HG02884 (cell line): ENCODE results near the gene MSI1.

ENCODE experiments used
- ATAC-seq: cut with Tn5 transposase; IDR thresholded peaks from one replicate; pipeline ENCODE4 v1.9.1; 2021; ENCODE audit warnings: mild to moderate bottlenecking, moderate library complexity; ENCODE audit not compliant: unreplicated experiment

MSI1 gene

DNA sequence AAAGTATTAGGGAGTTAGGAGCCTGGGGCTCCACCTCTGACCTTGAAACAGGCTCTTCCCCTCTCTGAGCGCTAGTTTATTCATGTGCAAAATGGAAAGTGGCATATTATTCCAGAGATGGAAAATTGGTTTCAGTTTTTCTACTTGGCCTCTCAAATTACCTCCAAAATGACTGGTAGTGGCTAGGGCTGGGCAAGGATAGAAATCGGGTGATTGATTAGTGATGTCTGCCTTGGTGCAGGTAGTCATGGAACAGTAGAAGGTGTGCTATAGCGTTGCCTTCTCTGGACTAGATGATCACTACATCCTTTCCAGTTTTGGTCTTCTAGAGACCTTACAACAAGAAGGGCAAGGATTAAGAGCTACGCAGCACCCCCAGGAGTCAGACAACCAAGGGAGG is 8.6 kb upstream of the MSI1 start:
- ATAC-seq, result no peak

DNA sequence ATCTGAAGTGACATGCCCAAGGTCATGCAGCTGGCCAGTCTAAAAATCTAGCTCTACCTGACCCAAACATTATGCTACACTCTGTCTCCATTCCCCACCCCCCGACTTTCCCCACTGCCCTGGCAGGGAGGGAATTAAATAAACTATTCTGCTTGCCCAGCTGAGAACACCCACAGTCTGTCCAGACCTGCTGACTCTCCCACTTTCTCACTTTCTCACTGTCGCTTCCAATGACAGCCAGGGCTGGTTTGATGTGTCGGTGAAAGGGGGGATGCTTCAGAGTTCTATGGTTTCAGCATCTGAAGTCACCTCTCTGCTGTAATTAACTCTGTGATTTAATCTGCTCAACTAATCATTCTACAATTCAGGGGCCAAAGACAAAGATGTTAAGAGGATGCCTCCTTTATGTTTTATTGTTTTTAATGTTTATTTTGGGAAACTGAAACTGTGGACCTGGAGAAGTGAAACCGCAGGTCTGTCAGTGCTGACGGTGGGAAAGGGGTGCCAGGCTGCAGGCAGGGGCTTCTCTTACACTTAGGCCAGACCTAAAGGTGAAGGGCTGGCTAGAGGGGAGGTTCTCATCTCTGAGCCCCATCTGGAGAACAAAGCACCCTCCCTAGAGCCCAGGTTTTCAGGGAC is 8.1 kb upstream of the MSI1 start:
- ATAC-seq, result no peak

DNA sequence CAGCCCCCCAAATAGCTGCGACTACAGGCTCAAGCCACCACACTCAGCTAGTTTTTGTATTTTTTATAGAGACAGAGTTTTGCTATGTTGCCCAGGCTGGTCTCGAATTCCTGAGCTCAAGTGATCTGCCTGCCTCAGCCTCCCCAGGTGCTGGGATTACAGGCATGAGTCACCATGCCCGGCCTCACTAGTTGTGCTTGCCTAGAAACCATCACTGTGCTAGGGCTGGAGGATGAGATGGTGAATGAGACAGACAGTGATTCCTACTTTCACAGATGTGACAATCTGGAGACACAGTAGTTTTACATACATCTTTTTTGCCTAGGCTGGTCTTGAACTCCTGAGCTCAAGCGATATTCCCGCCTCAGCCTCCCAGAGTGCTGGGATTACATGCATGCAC is 7.5 kb upstream of the MSI1 start:
- ATAC-seq, result no peak

- no peak for ATAC-seq
These were observed 7.0 kb upstream of the MSI1 start for GRCh38 chr12:120376009-120376408.

DNA sequence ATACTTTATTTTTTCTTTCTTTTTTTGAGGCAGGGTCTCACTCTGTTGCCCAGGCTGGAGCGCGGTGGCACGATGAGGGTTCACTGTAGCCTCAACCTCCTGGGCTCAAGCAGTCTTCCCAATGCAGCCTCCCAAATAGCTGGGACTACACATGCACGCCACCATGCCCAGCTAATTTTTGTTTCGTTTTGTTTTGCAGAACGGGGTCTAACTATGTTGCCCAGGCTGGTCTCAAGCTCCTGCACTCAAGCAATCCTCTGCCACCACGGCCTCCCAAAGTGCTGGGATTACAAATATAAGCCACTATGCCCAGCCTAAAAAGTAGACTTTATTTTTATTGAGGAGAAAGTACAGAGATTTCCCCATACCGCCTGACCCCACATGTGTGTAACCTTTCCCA is 4.7 kb upstream of the MSI1 start:
- no peak for ATAC-seq

GRCh38 chr12:120370343-120371243 is 1.6 kb upstream of the MSI1 start:
- ATAC-seq, result no peak

DNA sequence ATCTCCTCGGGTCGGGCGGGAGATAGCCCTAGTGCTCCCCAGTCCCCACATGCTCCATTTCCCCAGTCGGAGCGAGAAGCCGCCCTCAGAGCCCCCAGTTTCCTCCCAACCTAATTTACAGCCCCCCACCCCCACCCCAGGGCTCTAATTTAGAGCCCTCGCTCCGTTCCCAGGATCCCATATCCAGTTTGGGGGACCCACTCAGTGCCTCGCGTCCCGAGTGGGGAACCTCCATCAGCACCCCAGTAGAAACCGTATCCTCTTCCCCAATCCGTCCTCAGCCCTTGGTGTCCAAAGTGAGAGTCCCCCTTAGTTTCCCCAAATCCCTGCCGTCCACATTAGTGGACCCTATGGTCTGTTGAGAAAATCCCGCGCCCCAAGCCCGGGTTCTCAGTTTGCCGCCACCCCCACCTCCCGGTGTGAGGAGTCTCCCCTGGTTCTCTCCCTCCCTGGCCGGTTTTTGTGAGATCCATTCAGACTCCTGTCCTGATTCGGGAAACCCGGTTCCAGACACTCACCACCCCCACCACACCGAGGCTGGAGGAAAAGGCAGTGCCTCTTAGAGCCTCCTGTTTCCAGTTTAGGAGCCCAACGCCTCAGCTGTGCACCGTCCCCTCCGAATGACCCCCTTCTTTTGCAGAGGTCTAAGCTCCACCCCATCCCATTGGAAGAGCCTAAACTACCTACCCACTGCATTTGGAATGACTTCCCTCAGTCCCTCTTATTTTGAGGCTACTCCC is 809 bp upstream of the MSI1 start:
- no peak for ATAC-seq

GRCh38 chr12:120367924-120368788 is 808 bp downstream of the MSI1 start:
- no peak for ATAC-seq

- no peak for ATAC-seq
These were observed 1.6 kb downstream of the MSI1 start for GRCh38 chr12:120367233-120367923.

GRCh38 chr12:120366845-120367232 is 2.1 kb downstream of the MSI1 start:
- no peak for ATAC-seq

DNA sequence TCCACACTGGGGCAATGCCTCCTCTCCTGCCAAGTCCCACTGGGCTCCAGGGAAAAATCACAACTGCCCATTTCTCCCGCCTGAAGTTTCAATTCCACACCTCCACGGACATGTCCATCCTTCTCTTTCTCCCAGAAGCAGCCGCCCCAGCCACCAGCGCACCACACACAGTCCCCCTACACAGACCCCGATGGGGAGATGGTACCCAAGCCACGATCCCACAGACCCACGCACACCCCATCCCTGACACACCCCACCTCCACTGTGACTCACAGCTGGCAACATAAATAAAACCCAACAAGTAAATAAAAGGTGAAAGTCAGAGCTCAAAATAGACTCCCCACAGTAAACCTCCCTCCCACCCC is 2.6 kb downstream of the MSI1 start:
- no peak for ATAC-seq

- ATAC-seq, result no peak
These were observed 3.2 kb downstream of the MSI1 start for GRCh38 chr12:120365675-120366340.

DNA sequence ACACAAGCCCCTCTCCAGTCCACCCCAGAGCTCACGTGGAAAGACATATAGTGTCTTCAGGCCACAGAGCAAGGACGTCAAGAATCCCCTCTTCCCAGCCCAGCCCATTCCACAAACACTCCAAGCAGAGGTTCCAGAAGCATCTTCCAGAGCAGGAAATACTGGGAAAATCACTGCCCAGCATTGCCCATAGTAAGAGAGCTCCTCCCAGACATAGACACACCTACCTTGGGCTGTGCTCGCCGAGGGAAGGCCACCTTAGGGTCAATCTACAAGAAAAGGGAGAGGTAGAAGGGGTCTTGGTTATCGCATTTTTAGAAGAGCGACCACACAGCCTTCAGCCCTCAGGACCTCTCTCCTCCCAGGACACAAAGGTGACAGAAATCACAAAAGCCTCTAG is 4.5 kb downstream of the MSI1 start:
- no peak for ATAC-seq

GRCh38 chr12:120363274-120363855 is 5.6 kb downstream of the MSI1 start:
- ATAC-seq, result no peak

- no peak for ATAC-seq
These were observed 6.3 kb downstream of the MSI1 start for GRCh38 chr12:120362516-120363273.

DNA sequence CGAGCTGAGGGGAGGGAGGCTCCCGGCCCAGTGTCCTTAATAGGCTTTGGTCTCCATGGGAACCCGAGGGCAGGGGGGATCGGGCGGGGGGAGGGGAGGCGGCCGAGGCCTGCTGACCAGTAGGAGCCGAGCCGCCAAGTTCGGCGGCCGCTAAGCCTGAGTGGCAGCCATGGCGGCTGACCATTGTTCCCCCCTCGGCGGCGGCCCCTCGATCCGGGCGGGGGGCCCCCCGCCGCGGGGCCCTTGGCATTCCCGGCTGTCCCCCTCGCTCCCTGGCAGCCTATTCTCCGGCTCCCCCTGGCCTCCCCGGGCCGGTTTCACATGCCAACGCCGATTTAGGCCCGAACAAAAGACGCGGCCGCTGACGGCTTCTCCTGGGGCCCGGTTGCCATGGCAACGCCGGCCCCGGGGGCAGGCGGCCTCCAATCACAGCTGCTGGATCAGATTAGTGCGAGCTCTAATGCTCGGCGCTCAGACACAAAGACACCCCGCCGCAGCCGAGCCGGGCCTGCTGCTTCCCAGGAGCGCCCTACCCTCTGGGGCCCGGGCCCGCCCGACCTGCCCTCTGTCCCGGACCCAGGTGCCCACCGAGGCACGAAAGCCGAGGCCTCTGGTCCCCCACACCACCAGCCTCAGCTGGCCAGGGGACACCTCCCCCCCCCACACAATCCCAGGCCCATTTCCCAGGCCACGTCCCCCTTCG is 7.3 kb downstream of the MSI1 start:
- ATAC-seq, result no peak

DNA sequence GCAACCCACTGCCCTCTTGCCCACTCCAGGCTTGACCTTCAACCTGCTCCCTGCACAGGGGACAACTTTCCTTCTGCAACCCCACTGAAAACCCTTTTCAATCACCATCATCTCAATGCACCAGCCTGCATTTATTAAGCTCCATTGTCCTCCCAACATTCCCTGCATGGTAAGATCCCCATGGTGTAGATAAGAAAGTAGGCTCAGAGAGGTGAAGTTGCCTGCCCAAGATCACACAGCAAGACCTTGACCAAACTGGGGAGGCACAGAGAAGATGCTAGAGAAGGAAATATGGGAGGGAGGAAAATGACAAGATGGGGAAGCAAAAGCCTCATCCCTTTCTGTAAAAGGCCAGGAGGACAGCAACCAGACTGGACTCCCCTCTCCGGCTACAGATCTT is 9.8 kb downstream of the MSI1 start:
- ATAC-seq, result no peak
